Measurements from ENCODE around the gene FSTL5. TPM values are rescaled to one million over a fixed set of nuclear protein-coding genes. Genes with fewer than 3 reads are reported as not detected.

The FSTL5 gene
- total and polyA plus RNA-seq, 2 donors (not counting 3 experiments of a cell fraction or from before 2014, with no cell fraction given) = 1.3 to 1.9 TPM

GRCh38 chr4:162151386-162151785 is 12.4 kb downstream of the FSTL5 start:
- Histone ChIP-seq H2AFZ (ENCODE audit: low read depth, low read length) (no peak overlapping the region), H3K4me3 (replicated peaks in 1 of 3; ENCODE audit: insufficient read depth in 1 of 3, low read depth in 1 of 3, low read length in 3 of 3) (no peak overlapping the region), H3K9me3 (replicated peaks; ENCODE audit: control insufficient read depth, insufficient read depth, low read length) (no peaks in the 10 kb centered on the region), H4K20me1 (replicated peaks; ENCODE audit: control insufficient read depth, extremely low read depth, insufficient read depth, low read length) (no peaks in the 10 kb centered on the region), H3K79me2 (ENCODE audit: control insufficient read depth, insufficient read depth, low read length) (no peaks in the 10 kb centered on the region), H3K4me2 (ENCODE audit: insufficient read depth, low read length) (no peak overlapping the region), H3K36me3 (ENCODE audit: control insufficient read depth in 2 of 2, extremely low read depth in 1 of 2, insufficient read depth in 2 of 2, low read length in 2 of 2) (no peaks in the 10 kb centered on the region), H3K27ac (ENCODE audit: insufficient read depth, low read depth, low read length) (no peak overlapping the region), H3K27me3 (ENCODE audit: control insufficient read depth in 2 of 2, insufficient read depth in 2 of 2, low read length in 2 of 2) (no peaks in the 10 kb centered on the region), H3K9ac (replicated peaks; ENCODE audit: extremely low read depth, insufficient read depth, low read length) (no peak overlapping the region), H3K9me1 (replicated peaks; ENCODE audit: control insufficient read depth, extremely low read depth, insufficient read depth, low read length) (no peaks in the 10 kb centered on the region), H3K4me1 (ENCODE audit: control insufficient read depth, extremely low read depth, insufficient read depth, low read length) (no peaks in the 10 kb centered on the region)
- FAIRE-seq = no peak
- intact Hi-C loops (cut with micrococcal nuclease) (no loop called here), dilution Hi-C loops (cut with MboI; ENCODE audit: extremely low pct_ligation_motif_present, low sequenced_read_pairs) (no loop called here)
- DNase-seq (ENCODE audit: low read depth, low spot score) = no peak
- no TSS peak for BruUV-seq (replicated peaks)
- no peak for TF ChIP-seq POLR2AphosphoS5 (IDR thresholded peaks at IDR 0.05; ENCODE audit: insufficient read depth, low read depth, low read length)
- TF ChIP-seq CTCF (IDR thresholded peaks at IDR 0.05; ENCODE audit: extremely low read depth in 1 of 2, insufficient read depth in 1 of 2, low read depth in 1 of 2, low read length in 2 of 2) = no peak
- no peak for TF ChIP-seq FOS (IDR thresholded peaks at IDR 0.05; ENCODE audit: borderline replicate concordance, insufficient read depth, low read length)
- TF ChIP-seq MAX (IDR thresholded peaks at IDR 0.05; ENCODE audit: insufficient read depth, insufficient read length) = no peak
- TF ChIP-seq POLR2A (IDR thresholded peaks at IDR 0.05; ENCODE audit: low read depth, low read length) = no peak
- TF ChIP-seq EZH2 (IDR thresholded peaks at IDR 0.05; ENCODE audit: borderline replicate concordance, low read depth, low read length, severe bottlenecking) = no peak
- no peak for TF ChIP-seq JUN (IDR thresholded peaks at IDR 0.05; ENCODE audit: borderline replicate concordance, insufficient read depth, insufficient read length, low read depth)
- TF ChIP-seq GATA2 (IDR thresholded peaks at IDR 0.05; ENCODE audit: insufficient read depth, insufficient read length, low read depth, low read length) = no peak
- TF ChIP-seq MYC (IDR thresholded peaks at IDR 0.05; ENCODE audit: low read depth, low read length) = no peak
- ChIA-PET CTCF (interaction anchor here (1.0 to 1.9 kb wide), 2 partner anchors 11 to 17 kb away, joined by 4 to 5 read pairs; no protein-coding TSS in a partner anchor), POLR2A (no interaction called here)

Measured in endothelial cell of umbilical vein (primary cell).